ENCODE results near the gene ARHGAP24.
A peak's percentile ranks its signal among the peaks of the same experiment; 100 is the strongest.
"Not testable (repeated sequence)": the region's sequence is repeated elsewhere in the genome, so short reads cannot be mapped to it uniquely, and the experiment has no call there.

ARHGAP24 gene

DNA sequence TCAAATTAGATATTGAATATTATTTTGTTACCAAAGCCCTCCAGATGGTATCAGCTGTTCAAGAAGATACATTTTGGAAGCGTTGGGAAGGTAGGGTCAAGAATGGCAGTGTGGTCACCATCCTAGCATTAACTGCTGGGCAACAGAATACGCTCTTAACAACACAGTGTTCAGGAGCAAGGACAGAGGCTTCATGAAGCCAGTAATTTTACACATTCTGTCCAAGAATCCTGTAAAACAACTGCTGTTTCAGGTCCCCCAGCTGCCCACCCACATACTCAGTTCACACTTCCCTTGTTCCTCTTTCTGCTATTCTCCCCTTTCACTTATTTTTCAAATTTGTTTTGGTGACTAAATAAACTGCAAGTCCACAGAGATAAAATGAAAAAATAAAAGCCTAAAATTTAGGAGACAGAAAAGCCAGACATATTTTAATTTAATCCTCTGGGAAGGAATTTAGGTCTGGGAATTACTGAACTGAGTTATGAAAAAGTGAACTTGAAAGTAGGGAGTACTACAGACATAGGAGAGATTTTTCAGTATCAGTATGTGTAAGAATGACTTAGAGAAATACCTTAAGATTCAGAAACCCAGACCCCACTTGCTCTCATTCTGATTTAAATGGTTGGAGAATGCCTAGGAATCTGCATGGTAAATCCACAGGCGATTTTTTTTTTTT is 478.2 kb downstream of the ARHGAP24 start:
- TF ChIP-seq, protein P1, sequence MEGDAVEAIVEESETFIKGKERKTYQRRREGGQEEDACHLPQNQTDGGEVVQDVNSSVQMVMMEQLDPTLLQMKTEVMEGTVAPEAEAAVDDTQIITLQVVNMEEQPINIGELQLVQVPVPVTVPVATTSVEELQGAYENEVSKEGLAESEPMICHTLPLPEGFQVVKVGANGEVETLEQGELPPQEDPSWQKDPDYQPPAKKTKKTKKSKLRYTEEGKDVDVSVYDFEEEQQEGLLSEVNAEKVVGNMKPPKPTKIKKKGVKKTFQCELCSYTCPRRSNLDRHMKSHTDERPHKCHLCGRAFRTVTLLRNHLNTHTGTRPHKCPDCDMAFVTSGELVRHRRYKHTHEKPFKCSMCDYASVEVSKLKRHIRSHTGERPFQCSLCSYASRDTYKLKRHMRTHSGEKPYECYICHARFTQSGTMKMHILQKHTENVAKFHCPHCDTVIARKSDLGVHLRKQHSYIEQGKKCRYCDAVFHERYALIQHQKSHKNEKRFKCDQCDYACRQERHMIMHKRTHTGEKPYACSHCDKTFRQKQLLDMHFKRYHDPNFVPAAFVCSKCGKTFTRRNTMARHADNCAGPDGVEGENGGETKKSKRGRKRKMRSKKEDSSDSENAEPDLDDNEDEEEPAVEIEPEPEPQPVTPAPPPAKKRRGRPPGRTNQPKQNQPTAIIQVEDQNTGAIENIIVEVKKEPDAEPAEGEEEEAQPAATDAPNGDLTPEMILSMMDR (IDR thresholded peaks at IDR 0.05; ENCODE audit: low read depth, low read length), result no peak

DNA sequence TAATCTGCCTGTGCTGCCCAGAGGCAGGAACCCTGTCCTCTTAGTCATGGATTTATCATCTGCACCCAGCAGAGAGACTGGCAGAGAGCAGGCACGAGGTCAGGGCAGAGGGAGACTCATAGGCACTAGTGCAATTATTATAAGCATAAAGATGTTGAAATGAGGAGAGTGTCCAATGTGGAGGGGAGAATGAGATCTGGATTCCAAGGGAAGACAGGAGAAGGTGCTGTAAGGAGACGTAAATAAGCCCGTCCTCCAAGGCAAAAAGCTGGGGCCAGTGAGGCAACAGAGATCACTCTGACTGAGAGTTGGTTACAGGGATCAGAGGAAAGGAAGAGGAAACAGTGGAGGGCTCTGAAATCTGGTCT is 478.7 kb downstream of the ARHGAP24 start:
- DNase-seq (ENCODE audit: extremely low read depth, low read depth), result no peak
- TF ChIP-seq, protein P1 (IDR thresholded peaks at IDR 0.05; ENCODE audit: low read depth, low read length), result no peak

More for the DNA sequence above, 478.2 kb downstream of the ARHGAP24 start:
- no peak for DNase-seq (ENCODE audit: extremely low read depth, low read depth)

DNA sequence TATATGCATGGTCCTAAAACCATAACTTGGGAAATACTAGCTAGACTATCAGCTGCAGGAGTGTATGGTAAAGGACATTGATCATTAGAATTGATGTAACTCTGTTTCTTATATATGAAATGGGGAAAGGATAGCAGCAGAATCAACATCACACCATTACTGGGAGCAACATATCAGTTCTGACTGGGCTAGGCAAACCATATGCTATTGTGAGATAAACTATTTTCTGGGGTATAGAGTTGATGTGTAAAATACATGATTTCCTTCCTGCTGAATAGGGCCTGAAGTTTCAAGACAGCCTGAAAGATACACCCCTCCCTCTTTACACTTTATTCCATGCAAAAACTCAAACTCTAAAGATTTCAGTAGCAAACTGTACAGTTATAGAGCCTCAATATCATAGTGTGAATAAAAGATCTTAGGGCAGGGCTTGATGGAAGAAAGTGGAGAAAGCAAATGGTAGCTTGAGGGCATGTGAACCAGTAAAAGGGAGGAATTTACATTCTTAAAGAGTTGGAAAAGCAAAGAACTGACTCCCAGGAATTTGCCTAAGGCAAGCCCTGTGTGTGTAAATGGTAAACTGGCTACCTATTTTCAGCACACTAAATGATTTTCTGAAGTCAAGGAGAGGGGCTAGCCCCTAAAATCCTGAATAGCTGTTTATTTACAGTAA is 480.8 kb downstream of the ARHGAP24 start:
- TF ChIP-seq, protein P1 (IDR thresholded peaks at IDR 0.05; ENCODE audit: low read depth, low read length), result no peak
- no peak for DNase-seq (ENCODE audit: extremely low read depth, low read depth)

DNA sequence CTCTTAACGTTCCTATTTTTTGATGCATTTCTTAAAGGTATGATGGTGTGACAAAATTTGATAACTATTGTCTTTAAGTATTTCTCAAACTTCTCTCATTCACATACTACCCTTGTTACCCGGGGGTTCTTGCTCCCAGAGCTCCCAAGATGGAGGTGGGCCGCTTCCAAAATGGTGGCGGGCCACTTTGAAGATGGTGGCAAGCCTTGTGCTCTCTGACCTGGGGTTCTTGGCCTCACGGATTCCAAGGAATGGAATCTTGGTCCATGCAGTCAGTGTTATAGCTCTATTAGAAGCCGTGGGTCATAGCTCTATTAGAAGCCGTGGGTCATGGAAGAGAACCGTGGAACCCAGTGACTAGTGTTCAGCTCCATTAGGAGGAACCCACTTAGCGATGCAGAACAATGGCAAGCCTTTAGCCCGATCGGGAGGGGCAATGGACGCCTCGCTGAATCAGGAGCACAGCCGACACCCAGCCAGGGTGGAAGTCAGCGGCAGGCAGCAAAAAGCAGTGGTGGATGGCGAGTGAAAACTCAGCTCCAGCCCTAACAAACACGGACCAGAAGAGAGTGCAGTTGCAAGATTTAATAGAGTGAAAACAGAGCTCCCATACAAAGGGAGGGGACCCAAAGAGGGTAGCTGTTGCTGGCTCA is 481.5 kb downstream of the ARHGAP24 start:
- no peak for DNase-seq (ENCODE audit: extremely low read depth, low read depth)
- TF ChIP-seq, protein P1 (IDR thresholded peaks at IDR 0.05; ENCODE audit: low read depth, low read length), result no peak

DNA sequence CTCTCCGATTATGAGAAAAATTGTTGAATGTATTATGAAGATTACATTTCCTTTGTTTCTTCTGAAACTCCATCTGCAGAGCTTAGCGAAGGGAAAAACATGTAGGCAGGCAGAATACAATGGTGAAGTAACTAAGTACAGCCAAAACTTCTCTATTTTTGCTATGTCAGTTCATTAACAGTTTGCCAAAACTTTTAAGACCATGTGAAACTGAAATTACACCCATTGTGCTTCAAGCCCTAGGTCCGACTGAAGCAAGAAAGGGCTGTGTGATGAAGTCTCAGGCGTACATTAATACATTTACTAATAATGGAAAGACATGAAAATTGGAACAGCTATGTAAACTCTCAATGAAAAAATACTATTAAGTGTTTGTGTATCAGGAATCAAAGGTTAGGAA is 486.9 kb downstream of the ARHGAP24 start:
- TF ChIP-seq, protein P1 (IDR thresholded peaks at IDR 0.05; ENCODE audit: low read depth, low read length), result no peak
- DNase-seq (ENCODE audit: extremely low read depth, low read depth), result no peak

DNA sequence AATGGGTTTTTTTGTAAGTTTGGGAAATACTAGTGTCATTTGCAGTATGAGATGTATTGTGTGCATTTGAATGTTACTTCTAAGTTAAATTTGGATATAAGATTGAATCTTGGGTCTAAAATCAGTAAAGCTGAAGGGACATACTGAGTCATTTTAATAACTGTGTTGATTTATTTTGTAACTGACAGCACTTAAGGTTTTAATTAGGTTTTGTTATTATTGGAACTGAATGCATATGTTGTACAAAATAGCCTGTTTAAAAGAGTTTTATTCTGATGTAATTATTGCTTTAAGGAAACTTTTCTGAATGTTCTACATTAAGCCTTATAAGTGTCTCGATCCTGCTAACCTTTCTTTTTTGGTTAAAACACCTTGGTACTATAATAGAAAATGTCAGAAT is 488.3 kb downstream of the ARHGAP24 start:
- DNase-seq (ENCODE audit: extremely low read depth, low read depth), result no peak
- TF ChIP-seq, protein P1 (IDR thresholded peaks at IDR 0.05; ENCODE audit: low read depth, low read length), result no peak

DNA sequence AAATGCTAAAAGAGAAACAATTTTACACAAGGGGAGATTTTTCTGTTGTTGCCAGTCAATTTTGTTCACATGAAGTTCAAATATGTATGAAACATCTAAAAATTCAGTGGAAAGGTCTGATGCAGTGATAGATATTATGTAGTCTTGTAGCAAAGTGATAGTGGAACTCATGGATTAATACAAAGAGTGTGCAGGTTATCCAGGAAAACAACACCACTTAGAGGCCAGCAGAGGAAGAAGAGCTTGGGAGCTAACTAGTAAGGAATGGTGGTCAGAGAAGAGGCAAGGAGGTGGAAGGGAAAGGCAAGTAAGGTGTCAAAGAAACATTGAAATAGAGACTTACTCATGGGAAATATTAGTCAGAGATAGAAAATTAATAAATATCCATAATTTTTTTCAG is 489.3 kb downstream of the ARHGAP24 start:
- DNase-seq (ENCODE audit: extremely low read depth, low read depth), result no peak
- TF ChIP-seq, protein P1 (IDR thresholded peaks at IDR 0.05; ENCODE audit: low read depth, low read length), result peak; percentile 9; the same call in 1 of the 2 replicates

DNA sequence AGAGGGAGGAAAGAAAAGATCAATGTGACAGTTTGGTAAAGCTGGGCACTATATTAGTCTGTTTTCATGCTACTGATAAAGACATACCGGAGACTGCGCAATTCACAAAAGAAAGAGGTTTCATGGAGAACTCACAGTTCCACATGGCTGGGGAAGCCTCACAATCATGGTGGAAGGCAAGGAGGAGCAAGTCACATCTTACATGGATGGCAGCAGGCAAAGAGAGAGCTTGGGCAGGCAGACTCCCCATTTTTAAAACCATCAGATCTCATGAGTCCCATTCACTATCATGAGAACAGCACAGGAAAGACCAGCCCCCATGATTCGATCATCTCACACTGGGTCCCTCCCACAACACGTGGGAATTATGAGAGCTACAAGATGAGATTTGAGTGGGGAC is 490.1 kb downstream of the ARHGAP24 start:
- DNase-seq (ENCODE audit: extremely low read depth, low read depth), result not testable (repeated sequence)
